ENCODE measurements around the gene GALNT12.

- TF ChIP-seq EZH2 (IDR thresholded peaks at IDR 0.05) (no peak), CTCF (IDR thresholded peaks at IDR 0.05) (no peak)
Measured at GRCh38 chr9:98815391-98815951, 8.0 kb downstream of the GALNT12 start.

Measured in neural progenitor cell (in vitro differentiated cells).